GM23248 (cell line): ENCODE measurements around the gene TP53TG3E. TPM values are rescaled to one million over a fixed set of nuclear protein-coding genes. Genes with fewer than 3 reads are reported as not detected.

ENCODE experiments used
- polyA plus RNA-seq: library from polyadenylated mRNA; unstranded; fragments of >200 nt; fragmentation: Nextera tagmentation; extraction: Ambion mirVana; gene quantifications from 2 replicates; pipeline ENCODE4 v1.2.1, GENCODE V29; 2016
- small RNA-seq: library from RNA; depleted of rRNA; stranded (forward); fragments of <200 nt; gene quantifications from one replicate; pipeline ENCODE3, GENCODE V24; 2014; ENCODE audit warnings: low read depth, low replicate concordance
- total RNA-seq: library from RNA; depleted of rRNA; stranded (reverse); fragments of >200 nt; shearing (Covaris generic); gene quantifications from 2 replicates; pipeline ENCODE4 v1.2.3, GENCODE V29; 2014; rRNA removed

TP53TG3E gene
- total and polyA plus RNA-seq, 2 experiments from 2014 or later, result not detected

Small RNA genes within 50 kb of the gene (small RNA-seq; reads per million reads assigned to genes)
- gene AC141257.3, result not detected

Other genes starting within 250 kb of the TP53TG3E start
- not detected in 2 replicates for gene TP53TG3C, start 110.1 kb upstream of the TP53TG3E start, total RNA-seq
- not detected in 2 replicates for gene TP53TG3C, start 110.1 kb upstream of the TP53TG3E start, polyA plus RNA-seq
- gene TP53TG3B, start 56.5 kb downstream of the TP53TG3E start, total RNA-seq, result not detected in 2 replicates
- not detected in 2 replicates for gene TP53TG3B, start 56.5 kb downstream of the TP53TG3E start, polyA plus RNA-seq
- not detected in 2 replicates for gene TP53TG3F, start 155.3 kb downstream of the TP53TG3E start, total RNA-seq
- gene TP53TG3F, start 155.3 kb downstream of the TP53TG3E start, polyA plus RNA-seq, result not detected in 2 replicates